HepG2 (cell line): ENCODE results near the gene SH3GL1. TPM values are rescaled to one million over a fixed set of nuclear protein-coding genes. Genes with fewer than 3 reads are reported as not detected.

Experiments
- ATAC-seq: fragments of 200-7000 bp; cut with Tn5 transposase; 3 replicates; pipeline ENCODE4 v1.9.1; 2020; ENCODE audit warnings: mild to moderate bottlenecking, moderate library complexity
- BruUV-seq: library from RNA; stranded (reverse); fragments of 400-500 nt; replicated peaks from 2 replicates; lab custom pipeline; 2021; lab: Mats Ljungman, UMichigan
- CTCF ChIA-PET: fragments of 300-600 bp; formaldehyde crosslinking; extraction: SDS; loops from one replicate; lab custom pipeline; 2021; ENCODE audit warnings: low total read pairs, inconsistent platforms, low intra/inter-chr PET ratio; lab: Yijun Ruan, JAX
- POLR2A ChIA-PET: fragments of 350-600 bp; sonication (Branson Sonifier 250); formaldehyde crosslinking; loops from one replicate; lab custom pipeline; 2020; ENCODE audit warnings: antibody characterized with exemption, inconsistent platforms; lab: Yijun Ruan, JAX
- DNase-seq: peaks from one replicate; pipeline ENCODE4 v3.0.0-alpha.2; 2015; ENCODE audit warnings: low spot score
- FAIRE-seq: peaks from 3 replicates; lab custom pipeline; 2011; peaks lifted over from hg19 to GRCh38; lab: Jason Lieb, UNC
- H2AFZ ChIP-seq: one replicate; pipeline ENCODE4 v1.6.1; 2011; ENCODE audit warnings: low read length, inconsistent platforms
- H3K27ac ChIP-seq: fragments of 300-600 bp; 3 replicates; pipeline ENCODE4 v1.8.0; 2011; ENCODE audit warnings: mixed run types, mild to moderate bottlenecking, mixed read lengths, low read length, inconsistent platforms; ENCODE audit not compliant: insufficient read depth; ENCODE audit errors: extremely low read length
- H3K27me3 ChIP-seq, 2 experiments: fragments of 200-600 bp in 1 of 2; 2 replicates in 1 of 2; 3 replicates in 1 of 2; pipeline versions ENCODE4 v1.6.0 to v1.8.0; 2011; ENCODE audit warnings: low read length in 2 of 2, mild to moderate bottlenecking in 2 of 2, moderate library complexity in 2 of 2, inconsistent platforms in 1 of 2; ENCODE audit not compliant: insufficient read depth in 2 of 2, control insufficient read depth in 1 of 2
- H3K36me3 ChIP-seq, 2 experiments: fragments of 200-600 bp in 1 of 2; replicated peaks in 1 of 2; 2 replicates in 1 of 2; 3 replicates in 1 of 2; pipeline versions ENCODE4 v1.5.1 to v1.8.0; 2011; ENCODE audit warnings: low read length in 2 of 2, inconsistent platforms in 1 of 2; ENCODE audit not compliant: insufficient read depth in 2 of 2, control insufficient read depth in 1 of 2
- H3K4me1 ChIP-seq: 2 replicates; pipeline ENCODE4 v1.5.1; 2012; ENCODE audit warnings: low read length, inconsistent platforms; ENCODE audit not compliant: insufficient read depth
- H3K4me2 ChIP-seq: 2 replicates; pipeline ENCODE4 v1.6.0; 2011; ENCODE audit warnings: low read depth, low read length, inconsistent platforms
- H3K4me3 ChIP-seq, 3 experiments: fragments of 200-600 bp in 1 of 3; sonication (generic), shearing (Covaris generic) in 1 of 3; replicated peaks in 1 of 3; 2 replicates each; pipeline ENCODE4 v1.5.1; 2011 to 2016; ENCODE audit warnings: low read length in 3 of 3, inconsistent platforms in 2 of 3, low read depth in 2 of 3, mild to moderate bottlenecking in 2 of 3, control low read depth in 1 of 3, mixed read lengths in 1 of 3; ENCODE audit not compliant: insufficient read depth in 1 of 3
- H3K79me2 ChIP-seq: one replicate; pipeline ENCODE4 v1.6.1; 2011; ENCODE audit warnings: low read length, inconsistent platforms; ENCODE audit not compliant: insufficient read depth
- H3K9ac ChIP-seq: 2 replicates; pipeline ENCODE4 v1.6.0; 2011; ENCODE audit warnings: mild to moderate bottlenecking, low read depth, low read length, inconsistent platforms; ENCODE audit not compliant: insufficient read depth
- H3K9me3 ChIP-seq: 2 replicates; pipeline ENCODE4 v1.5.1; 2012; ENCODE audit warnings: mild to moderate bottlenecking, low read length
- H4K20me1 ChIP-seq: 2 replicates; pipeline ENCODE4 v1.6.0; 2011; ENCODE audit warnings: inconsistent platforms, mild to moderate bottlenecking, low read length, moderate library complexity; ENCODE audit not compliant: insufficient read depth
- ADNP ChIP-seq: sonication (generic); formaldehyde crosslinking; IDR thresholded peaks from 2 replicates; pipeline ENCODE4 v1.4.0; 2020; ENCODE audit warnings: missing genetic modification reagents
- CCAR2 ChIP-seq: fragments of 200-400 bp; formaldehyde crosslinking; optimal IDR thresholded peaks from 2 replicates; pipeline ENCODE3; 2018; ENCODE audit warnings: low read depth, mild to moderate bottlenecking, low read length, moderate library complexity
- DR1 ChIP-seq: sonication (generic); formaldehyde crosslinking; IDR thresholded peaks from 2 replicates; pipeline ENCODE4 v1.8.0; 2021; ENCODE audit warnings: mild to moderate bottlenecking, missing genetic modification reagents, inconsistent platforms
- KLF6 ChIP-seq: IDR thresholded peaks from 2 replicates; pipeline ENCODE4 v1.8.0; 2016; ENCODE audit warnings: missing biosample characterization, missing genetic modification reagents
- PLRG1 ChIP-seq: fragments of 450-650 bp; conservative IDR thresholded peaks from 2 replicates; pipeline ENCODE4 v1.6.1; 2016
- RBM39 ChIP-seq: fragments of 200-400 bp; formaldehyde crosslinking; IDR thresholded peaks from one replicate; pipeline ENCODE4 v1.6.1; 2018; ENCODE audit warnings: antibody characterized with exemption, mild to moderate bottlenecking, low read depth, low read length; ENCODE audit not compliant: poor library complexity, severe bottlenecking
- SMARCE1 ChIP-seq: fragments of 450-650 bp; IDR thresholded peaks from 2 replicates; pipeline ENCODE4 v1.6.1; 2017; ENCODE audit warnings: borderline replicate concordance
- SRSF9 ChIP-seq: fragments of 200-400 bp; formaldehyde crosslinking; IDR thresholded peaks from 2 replicates; pipeline ENCODE4 v1.6.1; 2018; ENCODE audit warnings: borderline replicate concordance, mild to moderate bottlenecking, low read depth, low read length; ENCODE audit not compliant: insufficient read depth, poor library complexity, severe bottlenecking
- ZBTB2 ChIP-seq: sonication (generic); formaldehyde crosslinking; IDR thresholded peaks from 2 replicates; pipeline ENCODE4 v1.8.0; 2022; ENCODE audit warnings: low read depth, missing genetic modification reagents
- ZFAT ChIP-seq: sonication (generic); formaldehyde crosslinking; conservative IDR thresholded peaks from 2 replicates; pipeline ENCODE4 v1.8.1; 2023; ENCODE audit warnings: missing genetic modification reagents, inconsistent platforms
- ZNF343 ChIP-seq: sonication (generic); formaldehyde crosslinking; IDR thresholded peaks from 2 replicates; pipeline ENCODE4 v1.4.0; 2020; ENCODE audit warnings: mild to moderate bottlenecking, missing genetic modification reagents
- ZNF468 ChIP-seq: sonication (generic); formaldehyde crosslinking; IDR thresholded peaks from 2 replicates; pipeline ENCODE4 v1.8.0; 2022; ENCODE audit warnings: mild to moderate bottlenecking, moderate library complexity, missing genetic modification reagents
- ZNF629 ChIP-seq: sonication (generic); formaldehyde crosslinking; conservative IDR thresholded peaks from 2 replicates; pipeline ENCODE4 v1.5.0; 2020; ENCODE audit warnings: missing genetic modification reagents
- ZNF770 ChIP-seq: sonication (generic); formaldehyde crosslinking; IDR thresholded peaks from 2 replicates; pipeline ENCODE4 v1.5.0; 2020; ENCODE audit warnings: mild to moderate bottlenecking, missing genetic modification reagents
- WGBS: methylation state at CpG from one replicate; pipeline ENCODE4 v1.1.6; 2017; ENCODE audit warnings: low lambda C conversion rate; 5-methylcytosine and 5-hydroxymethylcytosine counted together
- in situ Hi-C: cut with HindIII; loops from 2 replicates; pipeline ENCODE4 v1.10.0; 2017; ENCODE audit warnings: low pct_unique_long_range_greater_than_20kb; ENCODE audit not compliant: extremely low pct_ligation_motif_present
- intact Hi-C: fragments of 100-400 bp; cut with micrococcal nuclease; formaldehyde crosslinking; loops from one replicate; pipeline ENCODE4 v1.10.0; 2022; ENCODE audit not compliant: unreplicated experiment
- polyA plus RNA-seq, 8 experiments: library from polyadenylated mRNA; depleted of rRNA in 3 of 8; stranded (reverse) in 7 of 8; unstranded in 1 of 8; fragments of >200 nt; fragmentation: Illumina TruSeq in 4 of 8; extraction: Trizol in 4 of 8; gene quantifications; 2 replicates each; pipeline versions ENCODE4 v1.2.1 to v1.2.3, GENCODE V29; 2011 to 2016; ENCODE audit warnings: low read depth in 4 of 8, missing spikeins in 1 of 8, mixed read lengths in 1 of 8; ENCODE audit not compliant: insufficient read depth in 1 of 8
- total RNA-seq, 5 experiments: library from RNA; depleted of rRNA; stranded (reverse); fragments of >200 nt; fragmentation: Illumina TruSeq; extraction: Trizol; gene quantifications; 2 replicates each; pipeline ENCODE4 v1.2.3, GENCODE V29; 2016; ENCODE audit warnings: low read depth in 1 of 5
- TF ChIP-seq, protein P1 (sequence below): sonication (generic); formaldehyde crosslinking; IDR thresholded peaks from 2 replicates; pipeline ENCODE4 v1.4.0; 2020; ENCODE audit warnings: missing genetic modification reagents, mild to moderate bottlenecking, borderline replicate concordance
- TF ChIP-seq, protein P2 (sequence below): IDR thresholded peaks from 2 replicates; pipeline ENCODE4 v1.6.1; 2016; ENCODE audit warnings: low read depth

Gene SH3GL1
- total and polyA plus RNA-seq, 2 of the 13 experiments (the other 11 are each of a cell fraction or from before 2014, with no cell fraction given): 33.0 to 45.1 TPM

- H4K20me1 ChIP-seq: no peaks in the 10 kb centered on the region
- H2AFZ ChIP-seq: no peak overlapping the region
- peaks cover 3% of the 10 kb centered on the region; the same call in 1 of the 2 replicates for H3K4me1 ChIP-seq
- no peaks in the 10 kb centered on the region for H3K9me3 ChIP-seq
- H3K27ac ChIP-seq: no peak overlapping the region
- intact Hi-C loops (no loop called here), in situ Hi-C loops (no loop called here)
- ChIA-PET CTCF (no interaction called here), POLR2A (no interaction called here)
- WGBS: 97% methylated on average over 15 of the region's 16 CpGs
- no peaks in the 10 kb centered on the region for H3K27me3 ChIP-seq
- H3K4me3 ChIP-seq: no peak overlapping the region
- peaks cover 24 to 68% of the 10 kb centered on the region in 2 experiments for H3K36me3 ChIP-seq
- no TSS peak for BruUV-seq
- ATAC-seq: no peak
- no peak for TF ChIP-seq PLRG1
- TF ChIP-seq, protein P1, sequence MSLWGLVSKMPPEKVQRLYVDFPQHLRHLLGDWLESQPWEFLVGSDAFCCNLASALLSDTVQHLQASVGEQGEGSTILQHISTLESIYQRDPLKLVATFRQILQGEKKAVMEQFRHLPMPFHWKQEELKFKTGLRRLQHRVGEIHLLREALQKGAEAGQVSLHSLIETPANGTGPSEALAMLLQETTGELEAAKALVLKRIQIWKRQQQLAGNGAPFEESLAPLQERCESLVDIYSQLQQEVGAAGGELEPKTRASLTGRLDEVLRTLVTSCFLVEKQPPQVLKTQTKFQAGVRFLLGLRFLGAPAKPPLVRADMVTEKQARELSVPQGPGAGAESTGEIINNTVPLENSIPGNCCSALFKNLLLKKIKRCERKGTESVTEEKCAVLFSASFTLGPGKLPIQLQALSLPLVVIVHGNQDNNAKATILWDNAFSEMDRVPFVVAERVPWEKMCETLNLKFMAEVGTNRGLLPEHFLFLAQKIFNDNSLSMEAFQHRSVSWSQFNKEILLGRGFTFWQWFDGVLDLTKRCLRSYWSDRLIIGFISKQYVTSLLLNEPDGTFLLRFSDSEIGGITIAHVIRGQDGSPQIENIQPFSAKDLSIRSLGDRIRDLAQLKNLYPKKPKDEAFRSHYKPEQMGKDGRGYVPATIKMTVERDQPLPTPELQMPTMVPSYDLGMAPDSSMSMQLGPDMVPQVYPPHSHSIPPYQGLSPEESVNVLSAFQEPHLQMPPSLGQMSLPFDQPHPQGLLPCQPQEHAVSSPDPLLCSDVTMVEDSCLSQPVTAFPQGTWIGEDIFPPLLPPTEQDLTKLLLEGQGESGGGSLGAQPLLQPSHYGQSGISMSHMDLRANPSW (CRISPR knock-in tag): no peak
- no peak for TF ChIP-seq SRSF9
- TF ChIP-seq, protein P2, sequence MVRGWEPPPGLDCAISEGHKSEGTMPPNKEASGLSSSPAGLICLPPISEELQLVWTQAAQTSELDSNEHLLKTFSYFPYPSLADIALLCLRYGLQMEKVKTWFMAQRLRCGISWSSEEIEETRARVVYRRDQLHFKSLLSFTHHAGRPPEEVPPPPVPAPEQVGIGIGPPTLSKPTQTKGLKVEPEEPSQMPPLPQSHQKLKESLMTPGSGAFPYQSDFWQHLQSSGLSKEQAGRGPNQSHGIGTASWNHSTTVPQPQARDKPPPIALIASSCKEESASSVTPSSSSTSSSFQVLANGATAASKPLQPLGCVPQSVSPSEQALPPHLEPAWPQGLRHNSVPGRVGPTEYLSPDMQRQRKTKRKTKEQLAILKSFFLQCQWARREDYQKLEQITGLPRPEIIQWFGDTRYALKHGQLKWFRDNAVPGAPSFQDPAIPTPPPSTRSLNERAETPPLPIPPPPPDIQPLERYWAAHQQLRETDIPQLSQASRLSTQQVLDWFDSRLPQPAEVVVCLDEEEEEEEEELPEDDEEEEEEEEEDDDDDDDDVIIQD (CRISPR knock-in tag): no peak
- no peak for TF ChIP-seq ADNP
- TF ChIP-seq ZBTB2: no peak
- no peak for TF ChIP-seq ZNF629 (CRISPR knock-in tag)
- TF ChIP-seq SMARCE1: no peak
- TF ChIP-seq CCAR2: no peak
- TF ChIP-seq ZNF468 (CRISPR knock-in tag): no peak
- no peak for TF ChIP-seq ZNF770 (CRISPR knock-in tag)
- TF ChIP-seq RBM39: no peak
- no peak for TF ChIP-seq ZFAT
- no peak for TF ChIP-seq KLF6 (CRISPR knock-in tag)
- TF ChIP-seq ZNF343 (CRISPR knock-in tag): no peak
- no peak for TF ChIP-seq DR1 (CRISPR knock-in tag)
- H3K9ac ChIP-seq: no peak overlapping the region
- DNase-seq: no peak
- FAIRE-seq: no peak
- no peaks in the 10 kb centered on the region for H3K79me2 ChIP-seq
- H3K4me2 ChIP-seq: no peak overlapping the region
These were observed 28.9 kb upstream of the SH3GL1 start for GRCh38 chr19:4429256-4429655.
